ENCODE measurements around the gene ZNF280C.

- TF ChIP-seq CTCF (IDR thresholded peaks at IDR 0.05), result no peak
- TF ChIP-seq POLR2A (IDR thresholded peaks at IDR 0.05), result no peak
Observed at GRCh38 chrX:130158311-130158710, 110.4 kb downstream of the ZNF280C start.
